Measurements from ENCODE around the gene BACE2.
"Not testable (repeated sequence)": the region's sequence is repeated elsewhere in the genome, so short reads cannot be mapped to it uniquely, and the experiment has no call there.

Gene BACE2

DNA sequence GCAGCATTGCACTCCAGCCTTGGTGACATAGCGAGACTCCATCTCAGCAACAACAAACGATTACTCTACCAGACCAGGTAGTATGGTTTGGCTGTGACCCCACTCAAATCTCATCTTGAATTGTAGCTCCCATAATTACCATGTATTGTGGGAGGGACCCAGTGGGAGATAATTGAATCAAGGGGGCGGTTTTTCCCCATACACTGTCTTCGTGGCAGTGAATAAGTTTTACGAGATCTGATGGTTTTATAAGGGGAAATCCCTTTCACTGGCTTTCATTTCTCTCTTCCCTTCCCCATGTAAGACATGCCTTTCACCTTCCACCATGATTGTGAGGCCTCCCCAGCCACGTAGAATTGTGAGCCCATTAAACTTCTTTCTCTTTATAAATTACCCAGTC lies 66.0 kb downstream of the BACE2 start:
- TF ChIP-seq ZFX (IDR thresholded peaks at IDR 0.05): no peak
- TF ChIP-seq, protein P1, sequence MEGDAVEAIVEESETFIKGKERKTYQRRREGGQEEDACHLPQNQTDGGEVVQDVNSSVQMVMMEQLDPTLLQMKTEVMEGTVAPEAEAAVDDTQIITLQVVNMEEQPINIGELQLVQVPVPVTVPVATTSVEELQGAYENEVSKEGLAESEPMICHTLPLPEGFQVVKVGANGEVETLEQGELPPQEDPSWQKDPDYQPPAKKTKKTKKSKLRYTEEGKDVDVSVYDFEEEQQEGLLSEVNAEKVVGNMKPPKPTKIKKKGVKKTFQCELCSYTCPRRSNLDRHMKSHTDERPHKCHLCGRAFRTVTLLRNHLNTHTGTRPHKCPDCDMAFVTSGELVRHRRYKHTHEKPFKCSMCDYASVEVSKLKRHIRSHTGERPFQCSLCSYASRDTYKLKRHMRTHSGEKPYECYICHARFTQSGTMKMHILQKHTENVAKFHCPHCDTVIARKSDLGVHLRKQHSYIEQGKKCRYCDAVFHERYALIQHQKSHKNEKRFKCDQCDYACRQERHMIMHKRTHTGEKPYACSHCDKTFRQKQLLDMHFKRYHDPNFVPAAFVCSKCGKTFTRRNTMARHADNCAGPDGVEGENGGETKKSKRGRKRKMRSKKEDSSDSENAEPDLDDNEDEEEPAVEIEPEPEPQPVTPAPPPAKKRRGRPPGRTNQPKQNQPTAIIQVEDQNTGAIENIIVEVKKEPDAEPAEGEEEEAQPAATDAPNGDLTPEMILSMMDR (conservative IDR thresholded peaks at IDR 0.05): no peak

GRCh38 chr21:41234569-41234968 lies 66.6 kb downstream of the BACE2 start:
- TF ChIP-seq, protein P1 (conservative IDR thresholded peaks at IDR 0.05): no peak
- TF ChIP-seq ZFX (IDR thresholded peaks at IDR 0.05): no peak
- H3K27ac ChIP-seq: no peak overlapping the region

More for the DNA sequence above, 66.0 kb downstream of the BACE2 start:
- no peak overlapping the region for H3K27ac ChIP-seq

- TF ChIP-seq ZFX (IDR thresholded peaks at IDR 0.05): no peak
- TF ChIP-seq, protein P1 (conservative IDR thresholded peaks at IDR 0.05): no peak
- H3K27ac ChIP-seq: no peak overlapping the region
Observed at GRCh38 chr21:41235201-41235600, 67.2 kb downstream of the BACE2 start.

DNA sequence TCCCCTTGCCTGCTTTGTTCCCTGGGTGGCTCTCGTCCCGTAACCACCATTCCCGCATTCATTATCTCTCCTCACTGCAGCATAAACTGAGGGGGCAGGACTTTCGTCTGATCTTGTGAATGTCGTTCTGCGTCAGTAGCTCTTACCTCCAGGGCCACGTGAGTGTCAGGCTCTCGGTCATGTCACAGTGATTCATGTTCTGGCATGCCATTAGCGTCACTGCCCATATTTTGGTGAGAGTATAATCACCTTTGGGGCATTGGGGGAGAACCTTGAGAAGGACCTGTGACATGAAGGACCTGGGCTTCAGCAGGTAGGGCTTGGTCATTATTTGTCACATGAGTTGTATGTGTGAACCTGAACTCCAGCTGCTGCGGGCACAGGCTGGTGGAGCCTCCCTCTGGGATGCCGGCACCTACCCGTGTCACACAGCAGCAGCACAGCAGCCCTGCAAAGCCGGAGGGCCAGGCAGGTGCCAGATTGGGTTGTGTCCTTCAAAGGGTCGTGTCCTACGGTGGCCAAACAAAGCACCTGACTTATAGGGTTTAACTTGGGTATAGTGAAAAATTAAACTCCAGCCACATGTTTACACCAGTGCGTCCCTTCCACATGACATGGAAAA lies 68.5 kb downstream of the BACE2 start:
- TF ChIP-seq, protein P1 (conservative IDR thresholded peaks at IDR 0.05): no peak
- TF ChIP-seq ZFX (IDR thresholded peaks at IDR 0.05): no peak
- H3K27ac ChIP-seq: no peak overlapping the region

GRCh38 chr21:41238081-41238796 lies 70.3 kb downstream of the BACE2 start:
- not testable (repeated sequence) for H3K27ac ChIP-seq

DNA sequence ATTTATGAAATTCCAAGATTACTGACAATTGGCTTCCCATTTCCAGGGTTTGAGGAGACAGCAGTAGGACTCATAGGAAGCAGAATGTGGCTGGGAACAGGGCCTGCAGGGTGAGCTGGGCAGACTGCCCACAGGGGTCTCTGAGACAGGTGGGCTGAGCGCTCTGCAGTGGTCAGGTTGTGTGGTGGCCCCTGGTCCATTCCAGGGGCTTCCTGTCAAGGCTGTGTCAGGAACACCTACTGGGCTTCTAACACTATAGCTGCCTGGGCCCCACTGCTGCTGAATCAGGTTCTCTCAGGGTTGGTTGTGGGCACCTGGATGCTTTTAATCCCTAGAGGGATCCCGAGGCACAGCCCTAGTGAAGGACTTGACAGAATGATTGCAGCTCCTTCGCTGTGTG lies 72.1 kb downstream of the BACE2 start:
- TF ChIP-seq, protein P1 (conservative IDR thresholded peaks at IDR 0.05): no peak
- no peak for TF ChIP-seq ZFX (IDR thresholded peaks at IDR 0.05)
- no peak overlapping the region for H3K27ac ChIP-seq

GRCh38 chr21:41241341-41241740 lies 73.4 kb downstream of the BACE2 start:
- TF ChIP-seq, protein P1 (conservative IDR thresholded peaks at IDR 0.05): no peak
- no peak for TF ChIP-seq ZFX (IDR thresholded peaks at IDR 0.05)
- H3K27ac ChIP-seq: no peak overlapping the region
